Gastroesophageal sphincter (tissue), 3 donors: ENCODE measurements around the gene SH2B3.

Experiments used
- CTCF ChIP-seq, 4 experiments: fragments of 200-600 bp in 2 of 4; fragments of 450-650 bp in 2 of 4; sonication (generic) in 1 of 4; IDR thresholded peaks; one replicate each; pipeline ENCODE4 v1.5.1; 2017 to 2019; ENCODE audit warnings: antibody characterized with exemption in 4 of 4, mild to moderate bottlenecking in 2 of 4, moderate library complexity in 2 of 4
- EP300 ChIP-seq: sonication (generic); formaldehyde crosslinking; IDR thresholded peaks from one replicate; pipeline ENCODE4 v1.6.1; 2017; ENCODE audit warnings: antibody characterized with exemption, mild to moderate bottlenecking
- POLR2A ChIP-seq, 2 donors: fragments of 450-650 bp; IDR thresholded peaks; one replicate each; pipeline ENCODE4 v1.6.1; 2017; ENCODE audit warnings: antibody characterized with exemption in 2 of 2, mild to moderate bottlenecking in 2 of 2, moderate library complexity in 1 of 2

- no peak for TF ChIP-seq POLR2A (IDR thresholded peaks at IDR 0.05)
- no peak for TF ChIP-seq CTCF (IDR thresholded peaks at IDR 0.05)
- no peak for TF ChIP-seq EP300
These were observed 62.1 kb downstream of the SH2B3 start for GRCh38 chr12:111467857-111468241.
